IPS-NIHi7 (cell line): ENCODE data around the gene BAZ1A.
A peak's percentile ranks its signal among the peaks of the same experiment; 100 is the strongest.

Experiments
- DNase-seq: peaks from one replicate; pipeline ENCODE4 v3.0.0; 2012; ENCODE audit warnings: mixed read lengths; ENCODE audit errors: extremely low spot score

The BAZ1A gene

GRCh38 chr14:34875031-34875922, at the start of gene BAZ1A:
Gene BAZ1A (minus strand): TSS chr14:34875360. CDS start chr14:34874604, 756 bp downstream.
- peak; percentile 77 for DNase-seq

- DNase-seq, result no peak
Measured at GRCh38 chr14:34920339-34920738, 45.2 kb upstream of the BAZ1A start.

- no peak for DNase-seq
Measured at GRCh38 chr14:34913619-34914018, 38.5 kb upstream of the BAZ1A start.

- DNase-seq, result no peak
Measured at GRCh38 chr14:34912966-34913365, 37.8 kb upstream of the BAZ1A start.

- DNase-seq, result no peak
Measured at GRCh38 chr14:34912182-34912581, 37.0 kb upstream of the BAZ1A start.

- DNase-seq, result no peak
Measured at GRCh38 chr14:34911209-34912150, 36.3 kb upstream of the BAZ1A start.

- no peak for DNase-seq
Measured at GRCh38 chr14:34906287-34906686, 31.1 kb upstream of the BAZ1A start.

- DNase-seq, result no peak
Measured at GRCh38 chr14:34895277-34895676, 20.1 kb upstream of the BAZ1A start.

GRCh38 chr14:34890937-34891336, 15.8 kb upstream of the BAZ1A start:
- DNase-seq, result no peak

GRCh38 chr14:34888186-34888585, 13.0 kb upstream of the BAZ1A start:
- DNase-seq, result no peak

- DNase-seq, result no peak
Measured at GRCh38 chr14:34883954-34884353, 8.8 kb upstream of the BAZ1A start.

GRCh38 chr14:34874386-34875030, 652 bp downstream of the BAZ1A start:
- peak; percentile 73 for DNase-seq

- DNase-seq, result peak; percentile 60
Measured at GRCh38 chr14:34873589-34874385, 1.4 kb downstream of the BAZ1A start.

- DNase-seq, result no peak
Measured at GRCh38 chr14:34872822-34873588, 2.2 kb downstream of the BAZ1A start.

- no peak for DNase-seq
Measured at GRCh38 chr14:34867199-34867598, 8.0 kb downstream of the BAZ1A start.

GRCh38 chr14:34865889-34866574, 9.1 kb downstream of the BAZ1A start:
- no peak for DNase-seq

- DNase-seq, result no peak
Measured at GRCh38 chr14:34863844-34864243, 11.3 kb downstream of the BAZ1A start.

- DNase-seq, result no peak
Measured at GRCh38 chr14:34858765-34859164, 16.4 kb downstream of the BAZ1A start.

GRCh38 chr14:34857689-34858449, 17.3 kb downstream of the BAZ1A start:
- no peak for DNase-seq
